Fibroblast of upper back skin (primary cell): Measurements from ENCODE around the gene NOX3.
"Not testable (repeated sequence)": the region's sequence is repeated elsewhere in the genome, so short reads cannot be mapped to it uniquely, and the experiment has no call there.

ENCODE experiments used
- DNase-seq: peaks from one replicate; pipeline ENCODE4 v3.0.0-alpha.2; 2013

The NOX3 gene

GRCh38 chr6:155468543-155468942 lies 12.9 kb upstream of the NOX3 start:
- DNase-seq = not testable (repeated sequence)

GRCh38 chr6:155466539-155466938 lies 10.9 kb upstream of the NOX3 start:
- DNase-seq = peak; percentile 48

- DNase-seq = peak; percentile 59
Observed at GRCh38 chr6:155461556-155461955, 5.9 kb upstream of the NOX3 start.

GRCh38 chr6:155454471-155454870 lies 1.2 kb downstream of the NOX3 start:
- no peak for DNase-seq

- no peak for DNase-seq
Observed at GRCh38 chr6:155454008-155454407, 1.6 kb downstream of the NOX3 start.

GRCh38 chr6:155452576-155452975 lies 3.1 kb downstream of the NOX3 start:
- DNase-seq = no peak

GRCh38 chr6:155451530-155451929 lies 4.1 kb downstream of the NOX3 start:
- not testable (repeated sequence) for DNase-seq

- no peak for DNase-seq
Observed at GRCh38 chr6:155450240-155450581, 5.4 kb downstream of the NOX3 start.

- no peak for DNase-seq
Observed at GRCh38 chr6:155449450-155450239, 6.0 kb downstream of the NOX3 start.

GRCh38 chr6:155448668-155449449 lies 6.8 kb downstream of the NOX3 start:
- DNase-seq = no peak

GRCh38 chr6:155447949-155448348 lies 7.7 kb downstream of the NOX3 start:
- no peak for DNase-seq

- no peak for DNase-seq
Observed at GRCh38 chr6:155444952-155445903, 10.4 kb downstream of the NOX3 start.

GRCh38 chr6:155444120-155444917 lies 11.3 kb downstream of the NOX3 start:
- peak; percentile 62 for DNase-seq

- no peak for DNase-seq
Observed at GRCh38 chr6:155443168-155443567, 12.5 kb downstream of the NOX3 start.

GRCh38 chr6:155442562-155442961 lies 13.1 kb downstream of the NOX3 start:
- DNase-seq = no peak

- no peak for DNase-seq
Observed at GRCh38 chr6:155441112-155441465, 14.6 kb downstream of the NOX3 start.

- DNase-seq = no peak
Observed at GRCh38 chr6:155440398-155441111, 15.1 kb downstream of the NOX3 start.

GRCh38 chr6:155439376-155439775 lies 16.3 kb downstream of the NOX3 start:
- no peak for DNase-seq

GRCh38 chr6:155436981-155437749 lies 18.5 kb downstream of the NOX3 start:
- peak; percentile 36 for DNase-seq

- no peak for DNase-seq
Observed at GRCh38 chr6:155434829-155435423, 20.7 kb downstream of the NOX3 start.
